ENCODE results near the gene ZNF808.
"Not testable (repeated sequence)": the region's sequence is repeated elsewhere in the genome, so short reads cannot be mapped to it uniquely, and the experiment has no call there.

ZNF808 gene

DNA sequence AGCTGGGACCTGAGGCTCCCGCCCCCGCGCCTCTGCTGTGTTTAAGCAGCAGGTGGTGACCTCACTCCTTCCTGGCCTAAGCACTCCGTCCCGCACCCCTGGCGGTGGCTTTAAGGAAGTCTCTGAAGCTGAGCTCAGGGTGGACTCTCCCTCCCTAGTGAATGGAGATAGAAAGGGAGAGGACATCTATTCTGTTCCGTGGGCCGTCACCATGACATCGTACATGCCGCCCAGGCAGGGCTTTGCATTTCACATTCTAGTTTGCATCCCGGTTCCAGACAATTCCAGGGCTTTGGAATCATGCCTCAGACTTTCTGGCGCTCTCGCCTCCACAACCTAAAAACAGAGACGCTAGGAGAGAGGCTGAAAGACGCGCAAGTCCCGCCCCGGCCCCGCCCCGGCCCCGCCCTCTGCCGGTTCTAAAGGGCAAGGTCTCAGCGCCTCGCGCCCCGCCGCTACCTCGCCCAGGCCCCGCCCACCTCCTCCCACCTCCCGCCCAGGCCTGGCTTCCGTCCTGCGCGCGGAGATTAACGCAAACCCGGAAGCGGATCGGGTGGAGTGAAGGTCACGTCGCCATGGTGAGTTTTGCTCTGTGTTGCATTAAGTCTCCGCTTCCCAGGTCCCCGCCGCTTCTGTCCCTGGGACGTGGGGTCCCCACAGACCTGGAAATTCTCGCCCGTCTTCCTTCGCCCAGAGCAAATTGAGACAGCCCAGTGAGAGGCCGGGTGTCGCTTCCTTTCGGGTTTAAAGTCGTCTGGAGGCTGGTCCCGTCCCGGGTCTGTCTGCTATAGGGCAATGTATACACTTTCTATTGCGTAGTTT, at the start of gene ZNF808:
TSS of gene ZNF808 (plus strand) at position 535 of the 822 bp plus-strand sequence. CDS start 15,617 bp downstream, outside the sequence.
- peak within 1 kb of the TSS; percentile 94 for H3K27ac ChIP-seq
- TF ChIP-seq, protein P1, sequence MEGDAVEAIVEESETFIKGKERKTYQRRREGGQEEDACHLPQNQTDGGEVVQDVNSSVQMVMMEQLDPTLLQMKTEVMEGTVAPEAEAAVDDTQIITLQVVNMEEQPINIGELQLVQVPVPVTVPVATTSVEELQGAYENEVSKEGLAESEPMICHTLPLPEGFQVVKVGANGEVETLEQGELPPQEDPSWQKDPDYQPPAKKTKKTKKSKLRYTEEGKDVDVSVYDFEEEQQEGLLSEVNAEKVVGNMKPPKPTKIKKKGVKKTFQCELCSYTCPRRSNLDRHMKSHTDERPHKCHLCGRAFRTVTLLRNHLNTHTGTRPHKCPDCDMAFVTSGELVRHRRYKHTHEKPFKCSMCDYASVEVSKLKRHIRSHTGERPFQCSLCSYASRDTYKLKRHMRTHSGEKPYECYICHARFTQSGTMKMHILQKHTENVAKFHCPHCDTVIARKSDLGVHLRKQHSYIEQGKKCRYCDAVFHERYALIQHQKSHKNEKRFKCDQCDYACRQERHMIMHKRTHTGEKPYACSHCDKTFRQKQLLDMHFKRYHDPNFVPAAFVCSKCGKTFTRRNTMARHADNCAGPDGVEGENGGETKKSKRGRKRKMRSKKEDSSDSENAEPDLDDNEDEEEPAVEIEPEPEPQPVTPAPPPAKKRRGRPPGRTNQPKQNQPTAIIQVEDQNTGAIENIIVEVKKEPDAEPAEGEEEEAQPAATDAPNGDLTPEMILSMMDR (IDR thresholded peaks at IDR 0.05): peak; percentile 70
- no peak for TF ChIP-seq ZFX (IDR thresholded peaks at IDR 0.05; ENCODE audit: borderline replicate concordance)

DNA sequence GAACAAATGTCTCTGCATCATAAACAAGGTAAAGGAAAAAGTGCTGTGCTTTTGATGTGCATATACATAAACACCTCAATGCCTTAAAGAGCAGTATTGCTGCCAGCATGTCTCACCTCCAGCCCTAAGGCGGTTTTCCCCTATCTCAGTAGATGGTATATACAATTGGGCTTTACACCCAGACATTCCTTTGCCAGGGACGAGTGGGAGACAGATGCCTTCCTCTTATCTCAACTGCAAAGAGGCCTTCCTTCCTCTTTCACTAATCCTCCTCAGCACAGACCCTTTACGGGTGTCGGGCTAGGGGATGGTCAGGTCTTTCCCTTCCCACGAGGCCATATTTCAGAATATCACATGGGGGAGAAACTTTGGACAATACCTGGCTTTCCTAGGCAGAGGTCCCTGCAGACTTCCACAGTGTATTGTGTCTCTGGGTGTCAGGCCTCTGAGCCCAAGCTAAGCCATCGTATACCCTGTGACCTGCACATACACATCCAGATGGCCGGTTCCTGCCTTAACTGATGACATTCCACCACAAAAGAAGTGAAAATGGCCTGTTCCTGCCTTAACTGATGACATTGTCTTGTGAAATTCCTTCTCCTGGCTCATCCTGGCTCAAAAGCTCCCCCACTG, 43.2 kb upstream of the ZNF808 start:
- H3K27ac ChIP-seq: not testable (repeated sequence)

DNA sequence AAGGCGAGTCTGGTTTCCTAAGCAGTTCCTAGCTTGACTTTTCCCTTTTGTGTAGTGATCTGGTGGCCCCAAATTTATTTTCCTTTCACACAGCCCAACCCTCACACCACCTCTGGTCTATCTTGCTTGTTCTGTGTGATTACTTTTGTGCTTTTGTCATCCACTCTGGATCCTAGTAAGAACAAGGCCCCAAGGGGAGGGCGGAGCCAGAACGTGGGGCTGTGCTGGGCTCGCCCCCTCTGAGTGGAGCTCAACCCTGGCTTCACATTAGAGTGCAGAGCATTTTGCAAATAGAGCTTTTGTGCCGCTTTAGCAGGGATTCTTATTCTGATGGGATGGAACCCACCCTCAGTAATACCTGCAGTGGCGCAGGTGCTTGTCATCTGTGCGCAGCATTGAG, 42.4 kb upstream of the ZNF808 start:
- H3K27ac ChIP-seq: not testable (repeated sequence)

DNA sequence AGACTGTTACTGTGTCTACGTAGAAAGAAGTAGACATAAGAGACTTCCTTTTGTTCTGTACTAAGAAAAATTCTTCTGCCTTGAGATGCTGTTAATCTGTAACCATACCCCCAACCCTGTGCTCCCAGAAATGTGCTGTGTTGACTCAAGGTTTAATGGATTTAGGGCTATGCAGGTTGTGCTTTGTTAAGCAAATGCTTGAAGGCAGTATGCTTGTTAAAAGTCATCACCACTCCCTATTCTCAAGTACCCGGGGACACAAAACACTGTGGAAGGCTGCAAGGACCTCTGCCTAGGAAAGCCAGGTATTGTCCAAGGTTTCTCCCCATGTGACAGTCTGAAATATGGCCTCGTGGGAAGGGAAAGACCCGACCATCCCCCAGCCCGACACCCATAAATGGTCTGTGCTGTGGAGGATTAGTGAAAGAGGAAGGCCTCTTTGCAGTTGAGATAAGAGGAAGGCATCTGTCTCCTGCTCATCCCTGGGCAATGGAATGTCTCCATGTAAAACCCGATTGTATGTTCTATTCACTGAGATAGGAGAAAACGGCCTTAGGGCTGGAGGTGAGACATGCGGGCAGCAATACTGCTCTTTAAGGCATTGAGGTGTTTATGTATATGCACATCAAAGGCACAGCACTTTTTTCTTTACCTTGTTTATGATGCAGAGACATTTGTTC, 41.8 kb upstream of the ZNF808 start:
- not testable (repeated sequence) for H3K27ac ChIP-seq

DNA sequence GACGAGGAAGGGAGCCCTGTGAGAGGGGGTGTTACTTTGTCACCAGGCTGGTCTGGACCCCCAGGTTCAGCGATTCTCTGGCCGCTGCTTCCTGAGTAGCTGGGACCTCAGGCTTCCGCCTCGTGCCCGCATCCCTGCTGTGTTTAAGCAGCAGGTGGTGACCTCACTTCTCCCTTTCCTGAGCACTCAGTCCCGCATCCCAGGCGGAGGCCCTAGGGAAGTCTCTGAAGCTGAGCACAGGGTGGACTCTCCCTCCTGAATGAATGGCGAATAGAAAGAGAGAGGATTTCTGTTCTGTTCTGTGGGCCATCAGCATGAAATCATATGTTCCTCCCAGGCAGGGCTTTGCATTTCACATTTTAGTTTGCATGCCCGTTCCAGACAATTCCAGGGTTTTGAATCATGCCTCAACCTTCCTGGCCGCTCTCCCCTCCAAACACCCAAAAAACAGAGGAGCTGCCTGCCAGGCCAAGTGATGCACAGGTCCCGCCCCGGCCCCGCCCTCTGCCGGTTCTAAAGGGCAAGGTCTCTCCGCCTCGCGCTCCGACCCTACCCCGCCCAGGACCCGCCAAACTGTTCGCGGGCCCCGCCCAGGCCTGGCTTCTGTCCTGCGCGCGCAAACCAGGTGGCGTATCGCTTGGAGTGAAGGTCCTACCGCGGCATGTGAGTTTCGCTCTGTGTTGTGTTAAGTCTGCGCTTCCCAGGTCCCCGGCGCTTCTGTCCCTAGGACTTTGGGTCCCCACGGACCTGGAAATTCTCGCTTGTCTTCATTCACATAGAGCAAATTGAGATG, 35.1 kb upstream of the ZNF808 start:
- TF ChIP-seq ZFX (IDR thresholded peaks at IDR 0.05; ENCODE audit: borderline replicate concordance): no peak
- TF ChIP-seq, protein P1 (IDR thresholded peaks at IDR 0.05): no peak
- no peak overlapping the region for H3K27ac ChIP-seq

DNA sequence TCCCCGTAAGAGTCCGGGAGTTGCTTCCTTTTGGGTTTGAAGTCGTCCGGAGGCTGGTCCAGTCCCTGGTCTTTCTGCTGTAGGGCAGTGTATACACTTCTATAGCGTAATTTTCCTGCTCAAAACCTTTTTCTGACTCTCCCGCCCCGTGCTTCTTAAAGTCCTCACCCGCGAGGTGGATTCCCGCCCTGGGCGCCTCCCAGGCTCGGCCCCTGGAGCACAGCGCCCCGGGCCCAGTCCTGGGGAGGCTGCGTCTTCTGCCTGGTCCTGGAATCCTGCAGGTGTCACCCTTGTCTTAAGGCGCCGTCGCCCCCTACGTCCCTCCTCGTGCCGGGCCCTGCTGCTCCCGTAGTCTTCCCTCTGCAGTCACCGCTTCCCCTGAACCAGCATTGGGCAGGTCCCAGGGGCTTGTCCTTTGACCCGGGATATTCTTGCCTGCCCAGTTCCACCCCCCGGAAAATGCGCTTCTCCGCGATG, 34.4 kb upstream of the ZNF808 start:
- no peak overlapping the region for H3K27ac ChIP-seq
- no peak for TF ChIP-seq ZFX (IDR thresholded peaks at IDR 0.05; ENCODE audit: borderline replicate concordance)
- TF ChIP-seq, protein P1 (IDR thresholded peaks at IDR 0.05): no peak

DNA sequence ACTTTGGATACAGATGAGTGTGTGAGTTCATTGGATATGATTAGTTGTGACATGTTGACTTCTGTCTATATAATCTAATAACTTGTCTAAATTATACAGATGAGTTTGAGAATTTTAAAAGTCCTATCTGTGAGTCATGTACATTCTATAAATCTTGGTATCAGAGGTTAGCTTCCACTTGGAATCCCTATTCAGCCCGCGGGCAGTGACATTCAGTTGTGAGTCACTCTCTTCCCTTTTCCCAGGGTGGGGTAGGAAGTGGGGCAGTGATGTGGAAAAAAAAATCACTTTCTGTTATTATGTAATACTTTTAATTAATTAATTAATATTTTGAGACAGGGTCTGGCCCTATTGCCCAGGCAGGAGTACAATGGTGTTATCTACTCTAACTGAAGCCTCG, 33.0 kb upstream of the ZNF808 start:
- no peak overlapping the region for H3K27ac ChIP-seq
- no peak for TF ChIP-seq ZFX (IDR thresholded peaks at IDR 0.05; ENCODE audit: borderline replicate concordance)
- TF ChIP-seq, protein P1 (IDR thresholded peaks at IDR 0.05): no peak

DNA sequence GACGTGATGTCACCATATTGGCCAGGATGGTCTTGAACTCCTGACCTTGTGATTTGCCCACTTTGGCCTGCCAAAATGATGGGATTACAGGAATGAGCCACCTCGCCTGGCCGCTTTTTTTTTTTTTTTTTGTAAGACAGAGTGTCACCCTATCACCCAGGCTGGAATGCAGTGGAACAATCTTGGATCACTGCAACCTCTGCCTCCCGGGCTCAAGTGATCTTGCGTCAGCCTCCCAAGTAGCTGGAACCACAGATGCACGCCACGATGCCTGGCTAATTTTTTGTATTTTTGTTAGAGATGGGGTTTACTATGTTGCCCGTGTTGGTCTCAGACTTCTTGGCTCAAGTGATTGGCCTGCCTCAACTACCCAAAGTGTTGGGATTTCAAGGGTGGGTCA, 28.9 kb upstream of the ZNF808 start:
- no peak overlapping the region for H3K27ac ChIP-seq
- TF ChIP-seq, protein P1 (IDR thresholded peaks at IDR 0.05): no peak
- no peak for TF ChIP-seq ZFX (IDR thresholded peaks at IDR 0.05; ENCODE audit: borderline replicate concordance)

DNA sequence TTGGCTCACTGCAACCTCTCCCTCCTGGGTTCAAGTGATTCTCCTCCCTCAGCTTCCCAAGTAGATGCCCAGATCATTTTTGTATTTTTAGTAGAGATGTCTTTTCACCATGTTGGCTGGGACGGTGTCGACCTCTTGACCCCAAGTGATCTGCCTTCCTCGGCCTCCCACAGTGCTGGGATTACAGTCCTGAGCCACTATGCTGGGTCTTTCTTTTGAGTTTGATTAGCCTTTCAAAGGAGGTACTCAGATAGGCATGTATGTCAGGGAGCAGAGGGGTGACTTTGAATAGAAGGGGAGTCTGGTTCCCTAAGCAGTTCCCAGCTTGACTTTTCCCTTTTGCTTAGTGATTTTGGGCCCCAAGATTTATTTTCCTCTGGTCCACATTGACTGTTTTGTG, 27.0 kb upstream of the ZNF808 start:
- not testable (repeated sequence) for H3K27ac ChIP-seq

DNA sequence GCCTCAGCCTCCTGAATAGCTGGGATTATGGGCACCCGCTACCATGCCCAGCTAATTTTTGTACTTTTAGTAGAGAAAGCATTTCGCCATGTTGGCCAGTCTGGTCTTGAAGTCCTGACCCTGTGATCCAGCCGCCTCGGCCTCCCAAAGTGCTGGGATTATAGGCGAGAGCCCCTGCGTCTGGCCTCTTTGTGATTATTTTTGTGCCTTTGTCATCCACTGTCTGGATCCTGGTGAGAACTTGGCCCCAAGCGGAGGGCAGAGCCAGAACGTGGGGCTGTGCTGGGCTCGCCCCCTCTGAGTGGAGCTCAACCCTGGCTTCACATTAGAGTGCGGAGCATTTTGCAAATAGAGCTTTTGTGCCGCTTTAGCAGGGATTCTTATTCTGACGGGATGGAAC, 26.5 kb upstream of the ZNF808 start:
- not testable (repeated sequence) for H3K27ac ChIP-seq

All from 22Rv1 (cell line).